GM10847 (cell line): ENCODE measurements around the gene DPP7.

Experiments
- POLR2A ChIP-seq: IDR thresholded peaks from 2 replicates; pipeline ENCODE4 v1.6.1; 2011; ENCODE audit not compliant: insufficient read length; ENCODE audit errors: extremely low read depth

The DPP7 gene

GRCh38 chr9:137107982-137108381 lies 6.6 kb downstream of the DPP7 start:
- TF ChIP-seq POLR2A = no peak

GRCh38 chr9:137107312-137107921 lies 7.1 kb downstream of the DPP7 start:
- TF ChIP-seq POLR2A = no peak

GRCh38 chr9:137106662-137107250 lies 7.8 kb downstream of the DPP7 start:
- no peak for TF ChIP-seq POLR2A

GRCh38 chr9:137105814-137106661 lies 8.5 kb downstream of the DPP7 start:
- TF ChIP-seq POLR2A = no peak

GRCh38 chr9:137103206-137103999 lies 11.1 kb downstream of the DPP7 start:
- no peak for TF ChIP-seq POLR2A

GRCh38 chr9:137099231-137099630 lies 15.3 kb downstream of the DPP7 start:
- TF ChIP-seq POLR2A = no peak

- TF ChIP-seq POLR2A = no peak
These were observed 16.6 kb downstream of the DPP7 start for GRCh38 chr9:137097761-137098462.

GRCh38 chr9:137096785-137097546 lies 17.6 kb downstream of the DPP7 start:
- no peak for TF ChIP-seq POLR2A

- no peak for TF ChIP-seq POLR2A
These were observed 18.6 kb downstream of the DPP7 start for GRCh38 chr9:137095664-137096517.

- TF ChIP-seq POLR2A = no peak
These were observed 25.1 kb downstream of the DPP7 start for GRCh38 chr9:137089232-137089947.

- no peak for TF ChIP-seq POLR2A
These were observed 26.4 kb downstream of the DPP7 start for GRCh38 chr9:137088121-137088520.

- no peak for TF ChIP-seq POLR2A
These were observed 27.1 kb downstream of the DPP7 start for GRCh38 chr9:137087409-137087925.
